HL-60 (cell line): ENCODE results near the gene OMA1.
"Not testable (repeated sequence)": the region's sequence is repeated elsewhere in the genome, so short reads cannot be mapped to it uniquely, and the experiment has no call there.

ENCODE experiments used
- DNase-seq, 2 experiments: peaks; one replicate each; pipeline ENCODE4 v3.0.0-alpha.2; 2010 to 2020; ENCODE audit warnings: low read depth in 1 of 2, low spot score in 1 of 2
- H3K27ac ChIP-seq: fragments of 250-450 bp; sonication (Bioruptor Pico); replicated peaks from 2 replicates; pipeline ENCODE4 v1.5.1; 2020; ENCODE audit warnings: mild to moderate bottlenecking, moderate library complexity
- H3K27me3 ChIP-seq: fragments of 250-450 bp; sonication (Bioruptor Pico); 2 replicates; pipeline ENCODE4 v1.5.1; 2021; ENCODE audit warnings: mild to moderate bottlenecking, moderate library complexity; ENCODE audit not compliant: insufficient read depth, poor library complexity, severe bottlenecking
- H3K4me3 ChIP-seq: replicated peaks from 2 replicates; pipeline ENCODE4 v1.5.1; 2011; ENCODE audit warnings: mild to moderate bottlenecking, control low read depth, low read length; ENCODE audit not compliant: insufficient read depth
- CTCF ChIP-seq: IDR thresholded peaks from one replicate; pipeline ENCODE4 v1.5.1; 2011; ENCODE audit warnings: low read length, control low read depth, inconsistent platforms; ENCODE audit not compliant: insufficient read depth
- GABPA ChIP-seq: IDR thresholded peaks from 2 replicates; pipeline ENCODE4 v1.6.1; 2012; ENCODE audit warnings: low read depth
- POLR2AphosphoS5 ChIP-seq: IDR thresholded peaks from 2 replicates; pipeline ENCODE4 v1.6.1; 2012; ENCODE audit warnings: low read depth
- REST ChIP-seq: IDR thresholded peaks from 2 replicates; pipeline ENCODE4 v1.6.1; 2012; ENCODE audit warnings: low read depth; ENCODE audit not compliant: insufficient replicate concordance
- SPI1 ChIP-seq: IDR thresholded peaks from 2 replicates; pipeline ENCODE4 v1.6.1; 2012; ENCODE audit warnings: low read depth, mild to moderate bottlenecking, borderline replicate concordance

The OMA1 gene

GRCh38 chr1:58539553-58539952, 7.0 kb downstream of the OMA1 start:
- no peaks in the 10 kb centered on the region for H3K27me3 ChIP-seq
- no peak for TF ChIP-seq CTCF
- no peak for TF ChIP-seq POLR2AphosphoS5
- no peak for TF ChIP-seq GABPA
- no peak for TF ChIP-seq SPI1
- TF ChIP-seq REST, result no peak
- DNase-seq, result peak in 1 of 2 experiments; percentile 26

GRCh38 chr1:58538821-58539220, 7.7 kb downstream of the OMA1 start:
- Histone ChIP-seq H3K27ac (no peak overlapping the region), H3K27me3 (no peaks in the 10 kb centered on the region), H3K4me3 (no peak overlapping the region)
- no peak for DNase-seq
- TF ChIP-seq REST (no peak), GABPA (no peak), SPI1 (no peak), CTCF (no peak), POLR2AphosphoS5 (no peak)

More at GRCh38 chr1:58539553-58539952, 7.0 kb downstream of the OMA1 start:
- Histone ChIP-seq H3K27ac (no peak overlapping the region), H3K4me3 (no peak overlapping the region)

GRCh38 chr1:58531842-58532241, 14.7 kb downstream of the OMA1 start:
- DNase-seq, H3K27me3 ChIP-seq, H3K27ac ChIP-seq, H3K4me3 ChIP-seq: not testable (repeated sequence)

- Histone ChIP-seq H3K27ac (no peak overlapping the region), H3K4me3 (no peak overlapping the region), H3K27me3 (no peaks in the 10 kb centered on the region)
- TF ChIP-seq CTCF, result no peak
- TF ChIP-seq REST, result no peak
- TF ChIP-seq POLR2AphosphoS5, result no peak
- no peak for TF ChIP-seq SPI1
- TF ChIP-seq GABPA, result no peak
- DNase-seq, result no peak
These were observed 17.2 kb downstream of the OMA1 start for GRCh38 chr1:58529284-58529683.
